HG02623 (cell line): ENCODE data around the gene VCPKMT.

ENCODE experiments used
- ATAC-seq: cut with Tn5 transposase; IDR thresholded peaks from one replicate; pipeline ENCODE4 v1.9.1; 2021; ENCODE audit warnings: moderate library complexity; ENCODE audit not compliant: unreplicated experiment

The VCPKMT gene

DNA sequence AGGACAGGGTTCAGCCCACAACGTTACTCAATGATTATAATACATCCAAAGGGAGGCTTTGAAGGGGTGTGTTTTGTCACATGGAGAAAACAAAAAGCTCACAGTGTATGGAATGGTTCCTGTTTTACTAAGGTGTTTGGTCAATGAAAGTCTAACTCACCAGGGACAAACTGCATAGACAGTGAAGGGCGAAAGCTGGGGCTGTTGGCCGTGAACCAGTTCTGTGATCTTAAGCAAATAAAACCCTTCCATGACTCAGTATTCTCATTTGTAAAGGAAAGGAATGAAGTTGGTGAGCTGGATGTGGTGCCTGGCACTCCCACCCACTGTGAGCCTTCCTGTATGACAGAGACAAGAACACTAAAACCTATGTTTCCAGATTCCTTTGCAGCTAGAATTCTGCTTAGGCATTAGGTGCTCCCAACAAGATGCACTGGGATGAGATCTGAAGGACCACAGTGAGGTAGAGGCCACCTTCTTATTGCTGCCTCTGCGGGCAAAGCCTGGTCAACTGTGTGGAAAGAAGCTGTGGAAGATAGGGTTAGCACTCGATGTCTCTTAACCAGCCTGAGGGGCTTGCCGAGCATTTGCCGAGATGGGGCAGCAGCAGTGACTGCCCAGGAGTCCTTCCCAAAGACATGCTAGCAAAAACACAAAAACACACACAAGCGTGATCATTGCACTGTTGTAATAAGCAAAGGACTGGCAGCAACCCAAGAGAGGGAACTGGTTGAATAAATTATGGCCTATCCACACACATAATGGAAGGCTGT lies 48.5 kb downstream of the VCPKMT start:
- ATAC-seq = no peak

DNA sequence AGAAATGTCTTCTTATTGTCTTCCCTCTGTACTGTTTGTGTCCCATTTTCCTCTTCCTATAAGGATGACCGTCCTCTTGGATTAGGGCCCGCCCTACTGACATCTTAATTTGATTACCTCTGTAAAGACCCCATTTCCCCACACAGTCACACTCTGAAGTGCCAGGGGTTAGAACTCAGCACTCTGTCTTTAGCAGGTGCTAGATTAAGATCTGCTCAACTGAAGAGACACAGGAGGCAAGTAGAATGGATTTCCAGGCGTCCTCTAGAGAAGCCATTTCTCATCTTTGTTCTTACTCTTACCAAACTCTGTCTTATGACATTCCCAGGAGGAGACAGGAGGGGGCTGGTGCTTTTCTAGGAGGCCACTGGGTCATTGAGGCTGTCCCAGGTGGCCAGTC lies 50.8 kb downstream of the VCPKMT start:
- no peak for ATAC-seq

DNA sequence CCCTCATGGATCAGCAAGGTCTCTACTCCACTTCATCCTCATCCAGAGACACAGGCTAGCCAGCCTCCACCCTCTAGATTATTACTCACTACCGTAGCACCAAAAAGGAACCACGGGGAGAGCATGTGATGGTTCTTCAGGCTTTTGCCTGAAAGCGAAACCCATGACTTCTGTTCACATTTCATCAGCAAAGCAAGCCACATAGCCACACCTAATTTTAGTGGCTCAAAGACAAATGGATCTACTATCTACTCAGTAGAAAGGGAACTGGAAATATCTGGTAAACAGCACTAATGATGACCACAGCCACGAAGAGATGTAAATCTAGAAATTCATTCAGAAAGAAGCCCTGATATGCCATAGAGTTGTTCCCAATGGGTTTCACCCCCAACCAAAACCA lies 51.4 kb downstream of the VCPKMT start:
- ATAC-seq = peak; percentile 69

DNA sequence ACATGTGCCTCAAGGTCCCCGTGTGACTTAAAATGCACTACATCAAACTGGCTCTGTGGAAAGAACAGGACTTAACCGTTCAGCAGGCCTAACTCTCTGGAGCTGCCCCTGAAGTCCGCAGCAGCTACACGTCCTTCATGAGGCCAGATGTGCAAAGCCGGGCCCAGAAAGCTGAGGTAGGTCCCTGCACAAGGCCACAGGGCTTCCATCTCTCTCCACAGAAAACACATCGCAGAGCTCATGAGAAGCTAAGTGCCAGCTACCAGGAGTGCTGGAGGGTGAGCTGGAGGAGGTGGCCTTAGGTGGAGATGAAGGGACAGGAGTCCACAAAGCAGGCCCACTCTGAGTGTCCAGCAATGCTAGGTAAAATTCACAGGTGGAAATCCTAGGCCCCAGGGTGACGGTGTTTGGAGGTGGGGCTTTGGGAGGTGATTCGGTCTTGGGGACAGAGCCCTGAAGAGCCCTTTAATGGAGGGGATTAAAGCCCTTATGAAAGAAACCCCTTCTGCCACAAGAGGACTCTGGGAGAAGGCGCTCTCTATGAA lies 52.4 kb downstream of the VCPKMT start:
- no peak for ATAC-seq

DNA sequence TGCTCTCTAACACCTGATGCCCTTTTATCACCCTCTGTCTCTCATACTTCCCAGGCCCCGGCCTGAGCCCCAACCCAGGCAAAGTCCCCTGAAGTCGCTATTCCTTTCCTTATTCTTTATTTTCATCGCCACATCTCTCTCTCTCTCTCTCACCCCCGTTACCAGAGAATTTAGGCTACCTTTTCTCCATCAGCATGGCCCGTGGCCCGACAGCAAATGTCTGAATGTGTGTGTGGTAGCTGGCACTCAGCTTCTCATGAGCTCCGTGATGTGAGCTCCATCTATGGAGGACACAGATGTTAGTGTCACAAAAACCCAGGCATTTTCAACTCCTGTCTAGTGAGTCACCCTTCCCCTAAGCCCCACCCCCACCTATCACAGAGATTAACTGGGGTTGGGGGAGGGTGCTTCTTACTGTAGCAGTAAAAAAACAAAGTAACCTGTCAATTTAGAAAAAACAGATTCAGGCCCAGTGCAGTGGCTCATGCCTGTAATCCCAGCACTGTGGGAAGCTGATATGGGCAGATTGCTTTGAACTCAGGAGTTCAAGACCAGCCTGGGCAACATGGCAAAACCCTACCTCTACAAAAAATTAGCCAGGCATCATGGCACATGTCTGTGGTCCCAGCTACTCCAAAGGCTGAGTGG lies 53.8 kb downstream of the VCPKMT start:
- ATAC-seq = no peak

DNA sequence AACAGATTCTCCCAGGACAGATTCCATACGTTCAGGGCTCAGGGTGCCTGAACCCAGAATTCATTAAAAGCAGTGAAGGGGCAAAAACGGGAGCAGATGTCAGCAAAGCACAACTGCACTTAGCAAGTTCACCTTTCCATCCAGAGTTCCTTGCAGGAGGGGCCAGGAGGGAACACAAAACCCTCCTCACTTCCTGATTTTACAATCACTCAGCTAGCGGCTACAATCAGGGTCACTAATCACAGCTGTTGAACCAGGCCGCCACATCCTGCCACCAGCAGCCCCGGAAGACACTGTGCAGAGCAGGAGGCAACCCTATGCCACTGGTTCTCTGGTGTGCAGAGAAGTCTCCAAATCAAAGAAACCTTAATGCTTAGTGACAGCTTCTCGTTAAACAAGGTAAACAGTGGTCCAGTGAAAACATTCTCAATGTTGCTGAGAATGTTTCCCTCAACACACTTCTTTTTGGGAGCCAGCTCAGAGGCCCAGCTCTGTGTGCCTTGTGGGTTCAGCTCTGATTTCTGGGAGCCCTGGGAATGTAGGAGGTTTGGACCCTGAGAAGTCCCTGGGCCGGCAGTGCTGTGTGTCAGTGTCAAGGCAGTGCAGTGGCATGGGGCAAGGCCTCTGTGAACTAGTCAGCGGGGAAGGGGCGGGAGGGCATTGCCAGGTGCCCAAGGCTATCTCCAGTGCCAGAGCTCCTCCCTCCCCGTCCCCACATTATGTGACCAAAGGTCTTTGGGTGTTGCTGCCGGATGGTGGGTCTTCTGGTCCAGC lies 54.5 kb downstream of the VCPKMT start:
- ATAC-seq = peak; percentile 52

DNA sequence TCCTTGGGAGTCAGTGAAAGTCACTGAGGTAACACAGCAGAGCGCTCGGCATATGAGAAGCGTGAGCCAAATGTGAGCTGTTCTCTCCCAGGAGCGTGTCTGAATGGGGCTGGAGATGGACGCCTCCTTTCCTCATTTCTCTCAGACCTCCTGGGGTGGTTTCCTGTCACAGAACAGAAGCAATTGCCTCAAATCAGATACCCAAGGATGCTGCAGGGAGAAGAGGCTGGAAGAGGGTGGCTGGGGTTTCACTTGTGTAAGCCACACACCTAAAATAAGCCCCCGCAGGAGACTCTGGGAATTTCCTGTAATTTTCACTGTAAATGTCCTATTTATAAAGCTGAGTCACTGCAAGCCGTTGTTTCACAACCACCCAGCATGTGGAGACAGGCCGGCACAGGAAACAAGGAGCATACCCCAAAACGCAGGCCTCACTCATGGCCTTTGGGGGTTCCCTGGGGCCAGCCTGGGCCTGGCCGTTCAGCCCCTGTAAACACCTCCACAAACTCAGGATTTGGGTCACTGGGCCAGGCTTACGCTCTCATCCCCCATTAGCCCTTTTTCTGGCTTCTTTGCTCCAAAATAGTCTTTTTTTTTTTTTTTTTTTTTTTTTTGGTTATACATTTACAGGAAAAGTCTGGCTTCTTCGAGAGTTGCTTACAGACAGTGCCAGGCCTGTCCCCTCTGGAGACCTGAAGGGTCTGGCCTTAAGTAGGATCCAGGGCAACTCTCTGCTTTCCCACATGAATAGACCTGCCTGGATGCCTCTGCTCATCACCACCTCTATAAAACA lies 55.3 kb downstream of the VCPKMT start:
- no peak for ATAC-seq

DNA sequence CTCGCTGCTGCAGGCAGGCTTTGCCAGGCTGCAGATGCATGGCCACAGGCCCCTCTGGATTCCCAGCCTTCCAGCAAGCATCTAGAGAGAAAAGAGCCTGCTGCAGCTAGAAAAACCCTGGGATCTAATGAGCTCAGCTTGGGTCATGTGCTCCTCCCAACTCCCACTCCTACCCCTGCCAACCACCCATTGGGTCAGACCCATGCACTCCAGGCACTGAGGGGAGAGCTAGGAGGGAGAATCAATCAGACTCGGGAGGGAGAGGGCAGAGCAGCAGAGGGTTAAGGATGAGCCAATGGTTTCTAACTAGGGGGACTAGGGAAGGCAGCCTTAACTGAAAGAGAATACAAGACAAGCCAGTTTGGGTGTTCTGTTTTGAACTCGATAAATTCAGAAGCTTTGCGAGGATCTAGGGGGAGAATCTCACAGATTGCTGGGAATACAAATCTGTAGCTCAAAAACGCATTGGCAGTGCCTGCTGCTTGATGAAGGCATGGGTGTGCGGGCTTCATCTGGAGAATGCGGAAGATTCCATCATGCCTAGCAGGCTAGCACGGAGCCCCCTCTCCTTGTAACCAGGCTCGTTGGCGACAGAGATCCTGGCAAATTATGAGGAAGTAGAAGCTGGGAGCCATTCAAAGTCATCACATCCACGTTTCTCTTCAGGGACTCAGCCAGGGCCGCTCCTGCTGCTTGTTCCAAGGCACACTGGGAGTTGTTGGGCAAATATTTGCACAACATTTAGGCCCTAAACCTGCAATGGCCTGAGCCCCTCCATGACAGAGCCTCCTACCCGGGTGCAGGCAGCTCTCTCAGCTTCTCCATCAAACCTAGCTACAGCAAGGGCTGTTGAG lies 56.4 kb downstream of the VCPKMT start:
- ATAC-seq = no peak
